ENCODE results near the gene SPINK2.
A peak's percentile ranks its signal among the peaks of the same experiment; 100 is the strongest.

The SPINK2 gene

GRCh38 chr4:56803471-56803870, 18.0 kb downstream of the SPINK2 start:
- DNase-seq (ENCODE audit: extremely low read depth, low read depth), result no peak
- TF ChIP-seq CTCF (IDR thresholded peaks at IDR 0.05; ENCODE audit: low read depth, low read length, missing control alignments), result no peak
- H3K4me3 ChIP-seq (replicated peaks; ENCODE audit: low read depth, low read length), result no peak overlapping the region

- TF ChIP-seq CTCF (IDR thresholded peaks at IDR 0.05; ENCODE audit: low read depth, low read length, missing control alignments), result peak; percentile 93
- no peak for DNase-seq (ENCODE audit: extremely low read depth, low read depth)
- peak overlapping the region; percentile 50 for H3K4me3 ChIP-seq (replicated peaks; ENCODE audit: low read depth, low read length)
Measured at GRCh38 chr4:56799824-56800756, 21.4 kb downstream of the SPINK2 start.

- DNase-seq (ENCODE audit: extremely low read depth, low read depth), result no peak
- H3K4me3 ChIP-seq (replicated peaks; ENCODE audit: low read depth, low read length), result peak overlapping the region; percentile 50
- TF ChIP-seq CTCF (IDR thresholded peaks at IDR 0.05; ENCODE audit: low read depth, low read length, missing control alignments), result no peak
Measured at GRCh38 chr4:56799161-56799759, 22.2 kb downstream of the SPINK2 start.

- DNase-seq (ENCODE audit: extremely low read depth, low read depth), result no peak
- no peak for TF ChIP-seq CTCF (IDR thresholded peaks at IDR 0.05; ENCODE audit: low read depth, low read length, missing control alignments)
- H3K4me3 ChIP-seq (replicated peaks; ENCODE audit: low read depth, low read length), result no peak overlapping the region
Measured at GRCh38 chr4:56796211-56796610, 25.3 kb downstream of the SPINK2 start.

GRCh38 chr4:56791316-56791715, 30.2 kb downstream of the SPINK2 start:
- no peak for DNase-seq (ENCODE audit: extremely low read depth, low read depth)
- no peak for TF ChIP-seq CTCF (IDR thresholded peaks at IDR 0.05; ENCODE audit: low read depth, low read length, missing control alignments)
- no peak overlapping the region for H3K4me3 ChIP-seq (replicated peaks; ENCODE audit: low read depth, low read length)

- no peak for TF ChIP-seq CTCF (IDR thresholded peaks at IDR 0.05; ENCODE audit: low read depth, low read length, missing control alignments)
- no peak overlapping the region for H3K4me3 ChIP-seq (replicated peaks; ENCODE audit: low read depth, low read length)
- DNase-seq (ENCODE audit: extremely low read depth, low read depth), result no peak
Measured at GRCh38 chr4:56790691-56791091, 30.8 kb downstream of the SPINK2 start.
